Measurements from ENCODE around the gene DNAI2.
A peak's percentile ranks its signal among the peaks of the same experiment; 100 is the strongest.

The DNAI2 gene, protein sequence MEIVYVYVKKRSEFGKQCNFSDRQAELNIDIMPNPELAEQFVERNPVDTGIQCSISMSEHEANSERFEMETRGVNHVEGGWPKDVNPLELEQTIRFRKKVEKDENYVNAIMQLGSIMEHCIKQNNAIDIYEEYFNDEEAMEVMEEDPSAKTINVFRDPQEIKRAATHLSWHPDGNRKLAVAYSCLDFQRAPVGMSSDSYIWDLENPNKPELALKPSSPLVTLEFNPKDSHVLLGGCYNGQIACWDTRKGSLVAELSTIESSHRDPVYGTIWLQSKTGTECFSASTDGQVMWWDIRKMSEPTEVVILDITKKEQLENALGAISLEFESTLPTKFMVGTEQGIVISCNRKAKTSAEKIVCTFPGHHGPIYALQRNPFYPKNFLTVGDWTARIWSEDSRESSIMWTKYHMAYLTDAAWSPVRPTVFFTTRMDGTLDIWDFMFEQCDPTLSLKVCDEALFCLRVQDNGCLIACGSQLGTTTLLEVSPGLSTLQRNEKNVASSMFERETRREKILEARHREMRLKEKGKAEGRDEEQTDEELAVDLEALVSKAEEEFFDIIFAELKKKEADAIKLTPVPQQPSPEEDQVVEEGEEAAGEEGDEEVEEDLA
- total RNA-seq: 1.4 to 3.5 (median 3.5) reads per million in 3 donors

DNA sequence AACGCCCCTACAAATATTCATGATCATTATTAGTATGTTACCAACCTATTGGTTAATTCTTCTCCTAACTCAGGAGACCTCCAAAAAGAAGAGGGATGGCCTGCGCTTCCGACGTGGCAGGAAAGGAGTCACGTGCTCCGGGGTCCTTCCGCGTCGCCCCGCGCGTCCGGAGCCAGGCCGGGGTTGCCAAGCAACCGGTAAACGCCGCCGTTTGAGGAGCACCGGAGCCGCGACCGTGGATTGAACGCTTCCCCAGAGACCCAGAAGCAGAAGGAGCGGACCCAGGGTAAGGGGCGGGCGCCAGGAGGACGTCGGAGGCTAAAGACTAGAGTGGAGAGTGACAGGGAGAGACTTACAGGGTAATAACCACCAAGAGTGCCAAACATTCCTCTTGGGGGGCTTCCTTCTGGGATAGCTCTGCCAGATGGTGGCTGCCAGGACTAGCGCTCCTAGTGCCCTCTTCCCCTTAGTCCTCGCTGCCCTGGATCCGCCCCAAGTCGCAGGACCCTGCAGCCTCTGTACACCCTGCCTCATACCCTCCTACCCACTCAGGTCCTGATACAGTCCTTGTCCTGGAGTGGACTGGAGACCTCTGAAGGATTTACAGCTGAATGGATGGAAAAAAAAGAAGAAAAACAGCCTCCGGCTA is at the start of gene DNAI2:
DNAI2 (plus strand) TSS at position 175 of the 649 bp plus-strand sequence. CDS start 7,584 bp downstream, outside the sequence.
- H3K4me3 ChIP-seq (ENCODE audit: insufficient read depth, low read depth, low read length, poor library complexity, severe bottlenecking): peak within 1 kb of the TSS; percentile 49
- H3K9me3 ChIP-seq (ENCODE audit: control insufficient read depth, low read length): no peaks in the 10 kb centered on the region
- no peaks in the 10 kb centered on the region for H3K27me3 ChIP-seq (replicated peaks; ENCODE audit: control insufficient read depth, insufficient read depth, low read length, poor library complexity, severe bottlenecking)
- DNase-seq: peak; percentile 6 to 24 (median 14)
- H3K4me1 ChIP-seq (ENCODE audit: control insufficient read depth, insufficient read depth, low read length, poor library complexity, severe bottlenecking): peaks cover 21% of the 10 kb centered on the region
- H3K27ac ChIP-seq (ENCODE audit: insufficient read depth, low read length, poor library complexity, severe bottlenecking): peak within 1 kb of the TSS; percentile 63
- no peaks in the 10 kb centered on the region for H3K36me3 ChIP-seq (ENCODE audit: control insufficient read depth, insufficient read depth, low read length)

DNA sequence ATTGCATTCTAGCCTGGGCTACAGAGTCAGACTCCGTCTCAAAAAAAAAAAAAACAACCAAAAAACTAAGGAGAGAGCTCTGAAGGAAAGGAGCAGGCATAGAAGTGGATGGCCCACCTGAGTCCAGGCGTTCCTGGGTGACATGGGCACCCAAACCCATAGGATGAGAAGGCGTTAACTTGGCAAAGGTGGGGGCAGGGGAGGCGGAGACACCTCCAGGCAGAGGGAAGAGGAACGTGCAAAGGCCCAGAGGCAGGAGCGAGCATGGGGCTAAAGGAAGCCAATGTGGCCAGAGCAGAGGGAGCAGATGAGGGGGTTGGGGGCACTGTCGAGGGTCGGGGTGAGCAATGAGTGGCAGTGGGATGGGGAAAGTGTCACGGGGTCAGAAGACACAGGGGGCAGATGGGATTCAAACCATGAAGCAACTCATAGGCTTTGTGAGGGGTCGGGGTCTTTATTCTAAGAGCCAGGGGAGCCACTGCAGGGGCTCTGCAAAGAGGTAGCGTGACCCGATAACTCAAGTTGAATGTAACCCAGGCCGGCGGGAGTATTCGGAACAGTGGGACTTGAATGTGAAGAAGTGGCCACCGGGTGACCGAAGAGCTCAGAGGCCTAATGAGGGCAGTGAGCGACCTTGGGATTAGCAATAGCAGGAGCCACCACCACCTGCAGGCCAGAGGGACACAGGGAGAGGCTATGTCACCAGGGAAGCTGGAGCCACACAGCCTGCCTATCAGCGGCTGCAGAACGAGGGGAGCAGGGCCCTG is 48.9 kb upstream of the DNAI2 start:
- Histone ChIP-seq H3K4me3 (ENCODE audit: insufficient read depth, low read depth, low read length, poor library complexity, severe bottlenecking) (no peak overlapping the region), H3K36me3 (ENCODE audit: control insufficient read depth, insufficient read depth, low read length) (peaks cover 19% of the 10 kb centered on the region), H3K27ac (ENCODE audit: insufficient read depth, low read length, poor library complexity, severe bottlenecking) (no peak overlapping the region), H3K27me3 (replicated peaks; ENCODE audit: control insufficient read depth, insufficient read depth, low read length, poor library complexity, severe bottlenecking) (no peaks in the 10 kb centered on the region), H3K4me1 (ENCODE audit: control insufficient read depth, insufficient read depth, low read length, poor library complexity, severe bottlenecking) (no peaks in the 10 kb centered on the region), H3K9me3 (ENCODE audit: control insufficient read depth, low read length) (no peaks in the 10 kb centered on the region)
- no peak for DNase-seq

DNA sequence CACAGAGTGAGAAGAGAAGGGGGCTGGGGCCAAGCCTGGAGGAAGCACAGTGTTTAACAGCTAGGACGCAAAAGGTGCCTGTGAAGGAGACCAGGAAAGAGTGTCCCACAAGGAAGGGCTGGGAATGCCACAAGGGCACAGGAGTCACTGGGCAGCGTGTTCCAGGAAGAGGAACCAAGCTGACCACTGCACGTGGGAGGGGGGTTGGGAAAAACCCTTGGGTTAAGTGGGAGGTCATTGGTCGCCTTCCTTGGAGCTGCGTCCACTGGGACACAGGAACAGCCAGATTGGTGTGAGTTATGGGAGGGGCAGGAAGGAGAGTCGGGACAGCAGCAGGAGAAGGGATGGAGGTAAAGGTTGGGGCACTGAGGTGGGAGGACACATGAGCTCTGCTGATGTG is 47.8 kb upstream of the DNAI2 start:
- H3K4me1 ChIP-seq (ENCODE audit: control insufficient read depth, insufficient read depth, low read length, poor library complexity, severe bottlenecking): no peaks in the 10 kb centered on the region
- DNase-seq: no peak
- H3K27ac ChIP-seq (ENCODE audit: insufficient read depth, low read length, poor library complexity, severe bottlenecking): no peak overlapping the region
- no peaks in the 10 kb centered on the region for H3K9me3 ChIP-seq (ENCODE audit: control insufficient read depth, low read length)
- no peaks in the 10 kb centered on the region for H3K27me3 ChIP-seq (replicated peaks; ENCODE audit: control insufficient read depth, insufficient read depth, low read length, poor library complexity, severe bottlenecking)
- no peak overlapping the region for H3K4me3 ChIP-seq (ENCODE audit: insufficient read depth, low read depth, low read length, poor library complexity, severe bottlenecking)
- H3K36me3 ChIP-seq (ENCODE audit: control insufficient read depth, insufficient read depth, low read length): peaks cover 19% of the 10 kb centered on the region

DNA sequence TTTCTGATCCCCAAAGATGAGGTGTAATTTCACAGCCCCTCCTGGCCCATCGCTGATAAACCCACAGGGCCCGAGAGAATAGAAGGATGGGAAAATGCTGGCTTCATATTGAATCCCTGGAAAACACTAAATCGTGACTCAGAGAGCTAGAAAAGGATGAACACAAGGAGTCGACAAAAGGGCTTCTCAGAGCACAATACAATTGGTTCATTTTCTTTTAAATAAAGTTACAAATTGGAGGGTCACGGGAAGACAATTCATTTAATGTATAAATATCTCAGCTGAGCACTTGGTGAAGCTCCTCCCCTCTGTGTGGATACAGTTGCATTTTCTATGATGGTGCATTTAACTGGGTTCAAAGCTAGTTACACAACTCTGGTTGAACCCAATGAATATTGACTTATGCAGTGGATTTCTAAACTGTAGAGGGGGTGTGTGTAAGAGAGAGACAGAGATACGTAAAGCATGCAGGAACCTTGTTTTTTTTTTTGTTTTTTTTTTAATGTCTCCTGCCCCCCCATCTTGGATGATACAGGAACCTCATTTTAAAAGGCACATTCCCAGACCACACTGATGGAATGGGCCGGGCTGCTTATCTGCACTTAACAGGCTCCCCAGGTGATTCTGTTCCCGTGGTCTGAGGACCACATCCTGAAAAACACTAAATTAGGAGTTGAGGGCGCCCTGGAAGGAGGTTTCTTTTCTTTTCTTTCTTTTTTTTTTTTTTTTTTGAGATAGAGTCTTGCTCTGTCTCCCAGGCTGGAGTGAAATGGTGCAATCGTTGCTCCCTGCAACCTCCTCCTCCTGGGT is 46.6 kb upstream of the DNAI2 start:
- H3K27ac ChIP-seq (ENCODE audit: insufficient read depth, low read length, poor library complexity, severe bottlenecking): no peak overlapping the region
- no peaks in the 10 kb centered on the region for H3K4me1 ChIP-seq (ENCODE audit: control insufficient read depth, insufficient read depth, low read length, poor library complexity, severe bottlenecking)
- H3K36me3 ChIP-seq (ENCODE audit: control insufficient read depth, insufficient read depth, low read length): peaks cover 19% of the 10 kb centered on the region
- no peaks in the 10 kb centered on the region for H3K9me3 ChIP-seq (ENCODE audit: control insufficient read depth, low read length)
- no peak overlapping the region for H3K4me3 ChIP-seq (ENCODE audit: insufficient read depth, low read depth, low read length, poor library complexity, severe bottlenecking)
- no peak for DNase-seq
- no peaks in the 10 kb centered on the region for H3K27me3 ChIP-seq (replicated peaks; ENCODE audit: control insufficient read depth, insufficient read depth, low read length, poor library complexity, severe bottlenecking)

DNA sequence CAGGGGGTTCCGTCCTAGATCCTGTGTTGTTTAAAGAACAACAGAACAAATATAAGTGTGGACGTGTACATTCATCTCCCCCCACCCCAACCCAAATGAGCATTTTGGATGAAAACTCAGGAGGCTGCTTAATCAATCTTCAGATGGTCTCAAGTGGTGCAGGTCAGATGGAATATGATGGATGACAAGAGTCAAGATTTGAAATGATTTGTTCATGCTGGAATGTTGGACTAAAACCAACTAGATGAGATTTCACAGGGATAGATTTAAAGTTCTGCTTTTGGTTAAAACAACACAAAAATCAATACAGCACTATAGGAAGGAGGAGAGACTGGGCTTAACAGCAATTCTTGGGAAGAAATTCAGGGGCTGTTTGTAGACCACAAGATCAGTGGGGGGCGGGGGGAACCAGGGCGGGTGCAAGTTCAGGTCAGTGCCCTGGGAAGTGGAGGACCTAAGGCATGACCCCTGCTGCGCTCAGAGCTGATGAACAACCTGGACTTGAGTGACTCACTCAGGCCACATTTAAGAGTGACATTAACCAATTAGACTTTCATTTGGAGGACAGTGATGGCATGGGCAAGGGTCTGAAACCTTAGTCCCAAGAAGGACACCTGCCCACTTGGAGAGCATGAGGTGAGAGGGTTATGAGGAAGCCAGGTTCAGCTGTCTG is 45.6 kb upstream of the DNAI2 start:
- no peaks in the 10 kb centered on the region for H3K4me1 ChIP-seq (ENCODE audit: control insufficient read depth, insufficient read depth, low read length, poor library complexity, severe bottlenecking)
- H3K36me3 ChIP-seq (ENCODE audit: control insufficient read depth, insufficient read depth, low read length): peaks cover 13% of the 10 kb centered on the region
- no peaks in the 10 kb centered on the region for H3K9me3 ChIP-seq (ENCODE audit: control insufficient read depth, low read length)
- H3K27ac ChIP-seq (ENCODE audit: insufficient read depth, low read length, poor library complexity, severe bottlenecking): no peak overlapping the region
- no peak overlapping the region for H3K4me3 ChIP-seq (ENCODE audit: insufficient read depth, low read depth, low read length, poor library complexity, severe bottlenecking)
- no peak for DNase-seq
- no peaks in the 10 kb centered on the region for H3K27me3 ChIP-seq (replicated peaks; ENCODE audit: control insufficient read depth, insufficient read depth, low read length, poor library complexity, severe bottlenecking)

DNA sequence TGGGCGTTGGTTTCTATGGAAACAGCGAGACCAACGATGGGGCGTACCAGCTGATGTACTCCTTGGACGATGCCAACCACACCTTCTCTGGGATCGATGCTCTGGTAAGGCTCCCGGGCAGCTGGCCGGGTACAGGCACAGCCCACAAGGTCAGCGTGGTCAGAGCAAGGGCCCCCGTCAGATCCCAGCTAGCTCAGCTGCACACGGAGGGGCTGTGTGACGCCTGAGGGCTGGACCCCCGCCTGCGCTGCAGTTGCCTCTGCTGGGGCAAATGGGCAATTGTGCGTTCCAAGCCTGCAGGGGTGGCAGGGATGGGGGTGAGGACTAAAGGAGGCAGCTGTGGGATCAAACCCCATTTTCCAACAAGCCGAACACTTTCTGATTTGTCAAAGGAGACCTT is 43.1 kb upstream of the DNAI2 start:
- H3K9me3 ChIP-seq (ENCODE audit: control insufficient read depth, low read length): no peaks in the 10 kb centered on the region
- H3K27ac ChIP-seq (ENCODE audit: insufficient read depth, low read length, poor library complexity, severe bottlenecking): no peak overlapping the region
- peaks cover 2% of the 10 kb centered on the region for H3K36me3 ChIP-seq (ENCODE audit: control insufficient read depth, insufficient read depth, low read length)
- no peak for DNase-seq
- no peaks in the 10 kb centered on the region for H3K4me1 ChIP-seq (ENCODE audit: control insufficient read depth, insufficient read depth, low read length, poor library complexity, severe bottlenecking)
- no peak overlapping the region for H3K4me3 ChIP-seq (ENCODE audit: insufficient read depth, low read depth, low read length, poor library complexity, severe bottlenecking)
- H3K27me3 ChIP-seq (replicated peaks; ENCODE audit: control insufficient read depth, insufficient read depth, low read length, poor library complexity, severe bottlenecking): no peaks in the 10 kb centered on the region

DNA sequence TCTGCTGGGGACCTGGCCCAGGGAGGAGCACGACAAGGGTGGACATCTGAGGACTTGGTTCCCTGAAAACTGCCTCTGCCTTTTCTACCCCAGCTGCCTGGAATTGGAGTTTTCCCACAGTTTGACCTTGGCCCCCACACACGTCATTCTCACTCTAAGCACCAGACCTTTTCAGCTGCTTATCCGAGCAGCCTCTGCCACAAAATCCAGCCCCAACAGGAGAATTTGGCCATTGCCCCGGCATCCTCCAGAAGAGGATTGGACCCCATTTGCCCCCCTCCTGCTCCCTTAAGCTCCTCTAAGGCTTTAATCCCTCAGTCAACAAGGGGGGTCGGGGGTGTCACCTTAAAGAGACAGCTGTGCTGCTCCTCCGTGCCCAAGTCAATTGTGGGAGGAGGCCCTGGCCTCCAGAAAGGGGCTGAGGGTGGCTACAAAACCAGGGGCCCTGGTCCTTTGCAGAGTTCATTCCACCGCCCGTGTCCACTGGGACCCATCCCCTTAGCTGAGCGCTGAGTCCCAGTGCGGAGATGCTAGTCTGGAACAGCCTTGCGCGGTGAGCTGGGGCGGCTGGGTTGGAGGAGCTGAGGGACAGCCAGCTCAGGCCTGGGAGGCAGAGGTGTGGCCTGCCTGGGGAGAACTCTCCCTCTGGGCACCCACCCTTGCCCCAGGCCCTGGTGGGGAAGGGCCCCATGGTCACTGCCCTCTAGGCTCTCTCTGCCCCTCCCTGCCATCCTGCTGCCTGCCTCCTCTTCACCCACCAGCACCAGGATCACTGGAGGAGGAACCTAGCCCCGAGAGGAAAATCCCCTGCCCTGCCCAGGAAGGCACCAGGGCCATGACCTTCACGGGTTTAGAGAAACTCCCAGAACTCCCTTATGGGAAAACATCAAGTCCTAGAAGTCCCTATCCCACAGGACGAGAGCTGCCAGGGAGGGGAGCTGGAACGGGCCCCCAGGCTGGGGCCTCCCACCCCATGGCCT is 41.8 kb upstream of the DNAI2 start:
- no peak overlapping the region for H3K27ac ChIP-seq (ENCODE audit: insufficient read depth, low read length, poor library complexity, severe bottlenecking)
- DNase-seq: no peak

DNA sequence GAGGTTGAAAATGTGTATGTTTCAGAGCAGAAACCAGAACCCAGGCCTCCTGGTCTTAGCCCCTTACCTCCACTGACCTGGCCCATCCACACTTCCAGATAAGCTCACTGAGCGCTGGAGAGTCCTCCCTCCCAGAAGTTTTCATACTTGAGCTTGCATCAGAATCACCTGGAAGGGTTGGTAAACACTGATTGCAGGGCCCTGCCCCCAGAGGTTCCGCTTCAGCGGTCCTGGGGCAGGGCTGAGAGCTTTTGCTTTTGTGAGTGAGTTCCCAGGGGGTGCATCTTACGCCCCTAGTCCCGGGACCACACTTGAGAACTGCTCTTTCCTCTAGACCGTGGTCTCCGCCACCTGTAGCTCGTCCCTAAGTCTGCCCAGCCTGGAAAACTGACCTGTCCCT is 40.1 kb upstream of the DNAI2 start:
- no peak for DNase-seq
- Histone ChIP-seq H3K9me3 (ENCODE audit: control insufficient read depth, low read length) (no peaks in the 10 kb centered on the region), H3K4me3 (ENCODE audit: insufficient read depth, low read depth, low read length, poor library complexity, severe bottlenecking) (no peak overlapping the region), H3K27ac (ENCODE audit: insufficient read depth, low read length, poor library complexity, severe bottlenecking) (no peak overlapping the region), H3K4me1 (ENCODE audit: control insufficient read depth, insufficient read depth, low read length, poor library complexity, severe bottlenecking) (no peaks in the 10 kb centered on the region), H3K27me3 (replicated peaks; ENCODE audit: control insufficient read depth, insufficient read depth, low read length, poor library complexity, severe bottlenecking) (no peaks in the 10 kb centered on the region), H3K36me3 (ENCODE audit: control insufficient read depth, insufficient read depth, low read length) (no peaks in the 10 kb centered on the region)

More for the DNA sequence above, 41.8 kb upstream of the DNAI2 start:
- Histone ChIP-seq H3K9me3 (ENCODE audit: control insufficient read depth, low read length) (no peaks in the 10 kb centered on the region), H3K27me3 (replicated peaks; ENCODE audit: control insufficient read depth, insufficient read depth, low read length, poor library complexity, severe bottlenecking) (no peaks in the 10 kb centered on the region), H3K36me3 (ENCODE audit: control insufficient read depth, insufficient read depth, low read length) (no peaks in the 10 kb centered on the region), H3K4me3 (ENCODE audit: insufficient read depth, low read depth, low read length, poor library complexity, severe bottlenecking) (no peak overlapping the region), H3K4me1 (ENCODE audit: control insufficient read depth, insufficient read depth, low read length, poor library complexity, severe bottlenecking) (no peaks in the 10 kb centered on the region)

All from effector memory CD4-positive, alpha-beta T cell (primary cell).